ENCODE results near the gene CYP2C19. TPM values are rescaled to one million over a fixed set of nuclear protein-coding genes. Genes with fewer than 3 reads are reported as not detected.
"Not testable (repeated sequence)": the region's sequence is repeated elsewhere in the genome, so short reads cannot be mapped to it uniquely, and the experiment has no call there.

CYP2C19 gene
- total RNA-seq, 1 experiment from 2014 or later = not detected

GRCh38 chr10:94846204-94846603 is 83.7 kb downstream of the CYP2C19 start:
- no peaks in the 10 kb centered on the region for H3K36me3 ChIP-seq
- no peak overlapping the region for H3K4me3 ChIP-seq
- H3K4me1 ChIP-seq = no peaks in the 10 kb centered on the region
- no peak for DNase-seq
- no peak overlapping the region for H3K27ac ChIP-seq
- no peaks in the 10 kb centered on the region for H3K9me3 ChIP-seq (replicated peaks)
- no peaks in the 10 kb centered on the region for H3K27me3 ChIP-seq

DNA sequence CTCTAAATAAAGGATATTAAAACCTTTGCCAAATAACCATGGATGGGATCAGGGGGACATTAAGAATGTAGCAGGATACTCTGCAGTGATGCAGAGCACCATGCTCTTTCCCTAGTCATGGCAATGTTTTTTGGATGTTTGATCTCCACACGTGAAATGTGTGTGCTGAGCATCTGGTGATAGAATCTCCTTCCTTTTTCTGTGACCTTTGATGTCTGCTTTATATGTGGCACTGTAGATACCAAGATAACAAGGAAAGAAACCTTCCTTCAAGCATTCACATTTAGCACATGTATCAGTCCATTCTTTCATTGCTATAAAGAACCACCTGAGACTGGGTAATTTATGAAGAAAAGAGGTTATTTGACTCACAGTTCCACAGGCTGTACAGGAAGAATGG is 88.3 kb downstream of the CYP2C19 start:
- H3K4me3 ChIP-seq = no peak overlapping the region
- no peak for DNase-seq
- H3K27ac ChIP-seq = no peak overlapping the region
- H3K4me1 ChIP-seq = no peaks in the 10 kb centered on the region
- no peaks in the 10 kb centered on the region for H3K36me3 ChIP-seq
- no peaks in the 10 kb centered on the region for H3K27me3 ChIP-seq
- no peaks in the 10 kb centered on the region for H3K9me3 ChIP-seq (replicated peaks)

- no peaks in the 10 kb centered on the region for H3K27me3 ChIP-seq
- no peak for DNase-seq
- no peak overlapping the region for H3K4me3 ChIP-seq
- no peaks in the 10 kb centered on the region for H3K4me1 ChIP-seq
- no peak overlapping the region for H3K27ac ChIP-seq
- no peaks in the 10 kb centered on the region for H3K36me3 ChIP-seq
- H3K9me3 ChIP-seq (replicated peaks) = no peaks in the 10 kb centered on the region
Observed at GRCh38 chr10:94851263-94851662, 88.8 kb downstream of the CYP2C19 start.

GRCh38 chr10:94852438-94852837 is 90.0 kb downstream of the CYP2C19 start:
- DNase-seq = no peak
- no peaks in the 10 kb centered on the region for H3K27me3 ChIP-seq
- no peaks in the 10 kb centered on the region for H3K9me3 ChIP-seq (replicated peaks)
- no peaks in the 10 kb centered on the region for H3K4me1 ChIP-seq
- H3K27ac ChIP-seq = no peak overlapping the region
- H3K36me3 ChIP-seq = no peaks in the 10 kb centered on the region
- no peak overlapping the region for H3K4me3 ChIP-seq

- DNase-seq = no peak
- no peaks in the 10 kb centered on the region for H3K36me3 ChIP-seq
- no peaks in the 10 kb centered on the region for H3K9me3 ChIP-seq (replicated peaks)
- H3K27me3 ChIP-seq = no peaks in the 10 kb centered on the region
- H3K27ac ChIP-seq = no peak overlapping the region
- no peak overlapping the region for H3K4me3 ChIP-seq
- no peaks in the 10 kb centered on the region for H3K4me1 ChIP-seq
Observed at GRCh38 chr10:94853065-94853464, 90.6 kb downstream of the CYP2C19 start.

DNA sequence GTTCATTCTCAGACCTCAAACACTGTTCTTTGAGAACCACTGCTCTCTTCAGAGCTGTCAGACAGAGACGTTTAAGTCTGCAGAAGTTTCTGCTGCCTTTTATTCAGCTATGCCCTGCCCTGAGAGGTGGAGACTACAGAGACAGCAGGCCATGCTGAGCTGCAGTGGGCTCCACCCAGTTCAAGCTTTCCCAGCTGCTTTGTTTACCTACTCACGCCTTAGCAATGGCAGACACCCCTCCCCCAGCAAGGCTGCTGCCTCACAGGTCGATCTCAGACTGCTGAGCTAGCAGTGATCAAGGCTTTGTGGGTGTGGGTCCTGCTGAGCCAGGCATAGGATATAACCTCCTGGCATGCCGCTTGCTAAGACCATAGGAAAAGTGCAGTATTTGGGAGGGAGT is 95.5 kb downstream of the CYP2C19 start:
- no peaks in the 10 kb centered on the region for H3K27me3 ChIP-seq
- no peak for DNase-seq
- H3K27ac ChIP-seq = no peak overlapping the region
- H3K36me3 ChIP-seq = no peaks in the 10 kb centered on the region
- no peak overlapping the region for H3K4me3 ChIP-seq
- no peaks in the 10 kb centered on the region for H3K9me3 ChIP-seq (replicated peaks)
- no peaks in the 10 kb centered on the region for H3K4me1 ChIP-seq

- Histone ChIP-seq H3K27me3 (no peaks in the 10 kb centered on the region), H3K27ac (no peak overlapping the region), H3K4me1 (no peaks in the 10 kb centered on the region), H3K4me3 (no peak overlapping the region), H3K36me3 (no peaks in the 10 kb centered on the region), H3K9me3 (replicated peaks) (no peaks in the 10 kb centered on the region)
- no peak for DNase-seq
Observed at GRCh38 chr10:94859086-94859485, 96.6 kb downstream of the CYP2C19 start.

GRCh38 chr10:94878649-94879048 is 116.2 kb downstream of the CYP2C19 start:
- Histone ChIP-seq H3K27me3 (no peaks in the 10 kb centered on the region), H3K9me3 (replicated peaks) (no peaks in the 10 kb centered on the region), H3K27ac (no peak overlapping the region), H3K36me3 (no peaks in the 10 kb centered on the region), H3K4me1 (no peaks in the 10 kb centered on the region), H3K4me3 (no peak overlapping the region)
- DNase-seq = no peak

DNA sequence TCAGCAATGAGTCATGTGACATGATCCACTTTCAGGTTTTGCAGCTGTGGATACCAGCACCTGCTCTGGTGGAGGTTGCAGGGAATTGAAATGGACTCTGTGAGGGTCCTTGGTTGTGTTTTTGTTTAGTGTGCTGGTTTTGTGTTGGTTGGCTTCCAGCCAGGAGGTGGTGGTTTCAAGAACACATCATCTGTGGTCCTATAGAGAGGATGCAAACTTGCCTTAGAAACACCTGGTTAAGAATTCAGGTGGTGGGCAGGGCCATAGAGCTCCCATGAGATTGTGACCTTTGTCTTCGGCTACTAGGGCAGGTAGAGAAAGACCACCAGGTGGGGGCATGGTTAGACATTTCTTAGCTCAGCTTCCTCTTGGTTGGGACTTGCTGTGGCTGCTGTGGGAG is 116.7 kb downstream of the CYP2C19 start:
- no peaks in the 10 kb centered on the region for H3K36me3 ChIP-seq
- H3K9me3 ChIP-seq (replicated peaks) = no peaks in the 10 kb centered on the region
- H3K4me1 ChIP-seq = no peaks in the 10 kb centered on the region
- H3K27me3 ChIP-seq = no peaks in the 10 kb centered on the region
- DNase-seq = no peak
- no peak overlapping the region for H3K27ac ChIP-seq
- no peak overlapping the region for H3K4me3 ChIP-seq

DNA sequence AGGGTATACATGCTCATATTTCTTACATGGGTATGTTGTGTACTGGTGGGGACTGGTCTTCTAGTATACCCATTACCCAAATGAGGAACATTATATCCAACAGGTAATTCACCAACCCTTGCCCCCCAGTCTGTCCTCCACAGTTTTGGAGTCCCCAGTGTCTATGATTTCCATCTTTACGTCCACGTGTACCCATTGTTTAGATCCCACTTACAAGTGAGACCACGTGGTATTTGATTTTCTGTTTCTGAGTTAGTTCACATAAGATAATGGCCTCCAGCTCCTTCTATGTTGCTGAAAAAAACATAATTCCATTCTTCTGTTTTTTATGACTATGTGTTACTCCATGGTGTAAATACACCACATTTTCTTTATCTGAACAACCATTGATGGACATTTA is 126.6 kb downstream of the CYP2C19 start:
- Histone ChIP-seq H3K36me3 (no peaks in the 10 kb centered on the region), H3K4me1 (no peaks in the 10 kb centered on the region), H3K4me3 (no peak overlapping the region), H3K27me3 (no peaks in the 10 kb centered on the region), H3K9me3 (replicated peaks) (no peaks in the 10 kb centered on the region), H3K27ac (no peak overlapping the region)
- DNase-seq = no peak

GRCh38 chr10:94890264-94891022 is 128.0 kb downstream of the CYP2C19 start:
- H3K27ac ChIP-seq = no peak overlapping the region
- H3K4me1 ChIP-seq = no peaks in the 10 kb centered on the region
- no peak overlapping the region for H3K4me3 ChIP-seq
- H3K27me3 ChIP-seq = no peaks in the 10 kb centered on the region
- DNase-seq = no peak
- H3K9me3 ChIP-seq (replicated peaks) = no peaks in the 10 kb centered on the region
- H3K36me3 ChIP-seq = no peaks in the 10 kb centered on the region

DNA sequence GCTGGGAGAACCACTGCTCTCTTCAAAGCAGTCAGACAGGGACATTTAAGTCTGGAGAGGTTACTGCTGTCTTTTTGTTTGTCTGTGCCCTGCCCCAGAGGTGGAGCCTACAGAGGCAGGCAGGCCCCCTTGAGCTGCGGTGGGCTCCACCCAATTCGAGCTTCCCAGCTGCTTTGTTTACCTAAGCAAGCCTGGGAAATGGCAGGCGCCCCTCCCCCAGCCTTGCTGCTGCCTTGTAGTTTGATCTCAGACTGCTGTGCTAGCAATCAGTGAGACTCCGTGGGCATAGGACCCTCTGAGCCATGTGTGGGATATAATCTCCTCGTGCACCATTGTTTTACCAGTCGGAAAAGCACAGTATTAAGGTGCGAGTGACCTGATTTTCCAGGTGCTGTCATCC is 135.9 kb downstream of the CYP2C19 start:
- not testable (repeated sequence) for H3K36me3 ChIP-seq

DNA sequence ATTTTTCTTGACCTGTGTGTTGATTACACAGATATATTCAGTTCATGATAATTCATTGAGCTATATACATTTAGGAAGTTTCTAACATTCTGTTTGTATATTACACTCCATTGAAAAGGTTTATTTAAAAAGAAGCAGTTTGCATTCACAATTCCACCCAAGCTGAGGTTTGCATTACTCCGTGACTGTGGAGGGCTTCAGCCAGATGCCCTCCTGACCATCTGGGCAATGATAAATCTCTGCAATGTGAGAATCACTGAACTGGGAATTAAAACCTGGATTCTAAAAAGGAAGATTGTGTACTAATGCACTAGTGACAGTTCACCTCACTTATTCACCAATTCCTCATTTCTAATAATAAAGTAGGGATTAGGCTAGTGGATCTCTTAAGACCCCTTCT is 139.6 kb downstream of the CYP2C19 start:
- Histone ChIP-seq H3K27me3 (no peaks in the 10 kb centered on the region), H3K4me1 (no peaks in the 10 kb centered on the region), H3K27ac (no peak overlapping the region), H3K9me3 (replicated peaks) (no peaks in the 10 kb centered on the region), H3K36me3 (no peaks in the 10 kb centered on the region), H3K4me3 (no peak overlapping the region)
- no peak for DNase-seq

More for the DNA sequence above, 135.9 kb downstream of the CYP2C19 start:
- H3K9me3 ChIP-seq (replicated peaks); H3K4me1 ChIP-seq; DNase-seq; H3K27me3 ChIP-seq; H3K4me3 ChIP-seq; H3K27ac ChIP-seq: not testable (repeated sequence)

DNA sequence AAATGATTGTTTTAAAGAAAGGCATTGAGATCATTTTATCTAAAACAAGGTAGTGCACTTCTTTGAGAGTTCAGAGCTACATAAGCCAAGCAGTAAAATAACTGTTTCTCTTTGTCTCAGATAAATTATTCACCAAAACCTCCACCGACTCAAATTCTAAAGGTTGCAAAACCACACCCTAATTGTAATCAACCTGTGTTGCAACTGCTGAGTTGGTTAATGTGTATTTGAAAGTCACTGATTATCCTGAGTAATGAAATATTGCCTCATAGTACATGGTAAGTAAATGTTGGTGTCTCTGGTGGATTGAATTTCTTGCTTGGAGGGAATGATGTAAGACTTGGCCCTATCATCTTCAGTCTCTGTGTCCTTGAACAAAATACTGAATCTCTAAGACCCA is 140.1 kb downstream of the CYP2C19 start:
- H3K9me3 ChIP-seq (replicated peaks) = no peaks in the 10 kb centered on the region
- H3K4me1 ChIP-seq = no peaks in the 10 kb centered on the region
- no peak for DNase-seq
- no peaks in the 10 kb centered on the region for H3K36me3 ChIP-seq
- no peak overlapping the region for H3K27ac ChIP-seq
- H3K27me3 ChIP-seq = no peaks in the 10 kb centered on the region
- H3K4me3 ChIP-seq = no peak overlapping the region

Measured in SJCRH30 (cell line).